HepG2 (cell line): ENCODE measurements around the gene INTS14. TPM values are rescaled to one million over a fixed set of nuclear protein-coding genes. Genes with fewer than 3 reads are reported as not detected.

Experiments
- AHR ChIP-seq: IDR thresholded peaks from 2 replicates; pipeline ENCODE4 v1.6.1; 2018; ENCODE audit warnings: missing genetic modification reagents, missing compliant biosample characterization
- ETV5 ChIP-seq: IDR thresholded peaks from 2 replicates; pipeline ENCODE4 v1.6.1; 2018; ENCODE audit warnings: missing biosample characterization, missing genetic modification reagents, inconsistent platforms, borderline replicate concordance
- GATAD2A ChIP-seq: IDR thresholded peaks from 2 replicates; pipeline ENCODE4 v1.6.1; 2016
- HNRNPUL1 ChIP-seq: fragments of 200-400 bp; formaldehyde crosslinking; IDR thresholded peaks from 2 replicates; pipeline ENCODE4 v1.6.1; 2017; ENCODE audit warnings: low read depth, mild to moderate bottlenecking, low read length, moderate library complexity
- LCORL ChIP-seq, 2 experiments: fragments of 450-650 bp in 1 of 2; sonication (generic) in 1 of 2; formaldehyde crosslinking in 1 of 2; IDR thresholded peaks; 2 replicates each; pipeline versions ENCODE4 v1.5.0 to v1.6.1; 2017 to 2020; ENCODE audit warnings: antibody characterized with exemption in 1 of 2, missing genetic modification reagents in 1 of 2
- NR2F2 ChIP-seq: IDR thresholded peaks from 2 replicates; pipeline ENCODE4 v1.6.1; 2012; ENCODE audit warnings: low read depth, inconsistent platforms, borderline replicate concordance
- NR2F6 ChIP-seq, 2 experiments: IDR thresholded peaks; 2 replicates each; pipeline ENCODE4 v1.6.1; 2016; ENCODE audit warnings: antibody characterized with exemption in 1 of 2, mild to moderate bottlenecking in 1 of 2
- PAF1 ChIP-seq: IDR thresholded peaks from 2 replicates; pipeline ENCODE4 v1.6.1; 2016; ENCODE audit warnings: missing genetic modification reagents, missing compliant biosample characterization
- POLR2AphosphoS5 ChIP-seq: IDR thresholded peaks from 2 replicates; pipeline ENCODE4 v1.6.1; 2012; ENCODE audit warnings: low read depth, low read length
- RAD21 ChIP-seq: fragments of 450-650 bp; formaldehyde crosslinking; IDR thresholded peaks from 2 replicates; pipeline ENCODE4 v1.5.0; 2020; ENCODE audit warnings: mild to moderate bottlenecking
- RNF2 ChIP-seq: fragments of 450-650 bp; conservative IDR thresholded peaks from 2 replicates; pipeline ENCODE4 v1.6.1; 2016; ENCODE audit warnings: low read depth
- SMARCE1 ChIP-seq: fragments of 450-650 bp; IDR thresholded peaks from 2 replicates; pipeline ENCODE4 v1.6.1; 2017; ENCODE audit warnings: borderline replicate concordance
- SMC3 ChIP-seq: IDR thresholded peaks from 2 replicates; pipeline ENCODE4 v1.6.1; 2011; ENCODE audit warnings: low read length, improper control_type of control experiment
- SOX13 ChIP-seq, 3 experiments: fragments of 450-650 bp in 1 of 3; sonication (generic) in 1 of 3; formaldehyde crosslinking in 1 of 3; IDR thresholded peaks in 2 of 3; conservative IDR thresholded peaks in 1 of 3; 2 replicates each; pipeline versions ENCODE4 v1.5.0 to v1.6.1; 2016 to 2020; ENCODE audit warnings: antibody characterized with exemption in 1 of 3, mild to moderate bottlenecking in 1 of 3, missing compliant biosample characterization in 1 of 3, missing genetic modification reagents in 1 of 3, moderate library complexity in 1 of 3
- STAG1 ChIP-seq: sonication (generic); formaldehyde crosslinking; IDR thresholded peaks from 2 replicates; pipeline ENCODE4 v1.4.0; 2020; ENCODE audit warnings: missing genetic modification reagents
- U2AF2 ChIP-seq: fragments of 200-400 bp; formaldehyde crosslinking; IDR thresholded peaks from 2 replicates; pipeline ENCODE4 v1.6.1; 2017; ENCODE audit warnings: low read depth, mild to moderate bottlenecking, low read length
- XBP1 ChIP-seq: sonication (generic); formaldehyde crosslinking; IDR thresholded peaks from 2 replicates; pipeline ENCODE4 v1.5.0; 2020; ENCODE audit warnings: missing genetic modification reagents
- ZBTB38 ChIP-seq: sonication (generic); formaldehyde crosslinking; IDR thresholded peaks from 2 replicates; pipeline ENCODE4 v1.5.1; 2020; ENCODE audit warnings: mild to moderate bottlenecking, missing genetic modification reagents
- ZBTB42 ChIP-seq: sonication (generic); formaldehyde crosslinking; IDR thresholded peaks from 2 replicates; pipeline ENCODE4 v1.5.0; 2020; ENCODE audit warnings: mild to moderate bottlenecking, missing genetic modification reagents
- ZNF280B ChIP-seq: sonication (generic); formaldehyde crosslinking; IDR thresholded peaks from 2 replicates; pipeline ENCODE4 v1.5.0; 2020; ENCODE audit warnings: missing genetic modification reagents, mild to moderate bottlenecking, borderline replicate concordance
- ZNF34 ChIP-seq: sonication (generic); formaldehyde crosslinking; IDR thresholded peaks from 2 replicates; pipeline ENCODE4 v1.4.0; 2020; ENCODE audit warnings: mild to moderate bottlenecking, missing genetic modification reagents, borderline replicate concordance
- ZNF343 ChIP-seq: sonication (generic); formaldehyde crosslinking; IDR thresholded peaks from 2 replicates; pipeline ENCODE4 v1.4.0; 2020; ENCODE audit warnings: mild to moderate bottlenecking, missing genetic modification reagents
- ZNF441 ChIP-seq: sonication (generic); formaldehyde crosslinking; IDR thresholded peaks from 2 replicates; pipeline ENCODE4 v1.7.0; 2021; ENCODE audit warnings: missing genetic modification reagents, borderline replicate concordance
- ZNF468 ChIP-seq: sonication (generic); formaldehyde crosslinking; IDR thresholded peaks from 2 replicates; pipeline ENCODE4 v1.8.0; 2022; ENCODE audit warnings: mild to moderate bottlenecking, moderate library complexity, missing genetic modification reagents
- ZNF530 ChIP-seq: sonication (generic); formaldehyde crosslinking; IDR thresholded peaks from 2 replicates; pipeline ENCODE4 v1.5.0; 2020; ENCODE audit warnings: low read depth, mild to moderate bottlenecking, missing genetic modification reagents
- ZNF713 ChIP-seq: sonication (generic); formaldehyde crosslinking; IDR thresholded peaks from 2 replicates; pipeline ENCODE4 v1.4.0; 2020; ENCODE audit warnings: mild to moderate bottlenecking, missing genetic modification reagents
- ZSCAN31 ChIP-seq: sonication (generic); formaldehyde crosslinking; IDR thresholded peaks from 2 replicates; pipeline ENCODE4 v1.5.0; 2020; ENCODE audit warnings: low read depth, mild to moderate bottlenecking, missing genetic modification reagents
- ZSCAN5A ChIP-seq: sonication (generic); formaldehyde crosslinking; IDR thresholded peaks from 2 replicates; pipeline ENCODE4 v1.8.0; 2022; ENCODE audit warnings: mild to moderate bottlenecking, missing genetic modification reagents, borderline replicate concordance
- polyA plus RNA-seq, 8 experiments: library from polyadenylated mRNA; depleted of rRNA in 3 of 8; stranded (reverse) in 7 of 8; unstranded in 1 of 8; fragments of >200 nt; fragmentation: Illumina TruSeq in 4 of 8; extraction: Trizol in 4 of 8; gene quantifications; 2 replicates each; pipeline versions ENCODE4 v1.2.1 to v1.2.3, GENCODE V29; 2011 to 2016; ENCODE audit warnings: low read depth in 4 of 8, missing spikeins in 1 of 8, mixed read lengths in 1 of 8; ENCODE audit not compliant: insufficient read depth in 1 of 8
- total RNA-seq, 5 experiments: library from RNA; depleted of rRNA; stranded (reverse); fragments of >200 nt; fragmentation: Illumina TruSeq; extraction: Trizol; gene quantifications; 2 replicates each; pipeline ENCODE4 v1.2.3, GENCODE V29; 2016; ENCODE audit warnings: low read depth in 1 of 5
- TF ChIP-seq, protein P1 (sequence below): sonication (generic); formaldehyde crosslinking; IDR thresholded peaks from 2 replicates; pipeline ENCODE4 v1.4.0; 2020; ENCODE audit warnings: low read depth, mild to moderate bottlenecking, missing genetic modification reagents
- TF ChIP-seq, protein P2 (sequence below): sonication (generic); formaldehyde crosslinking; IDR thresholded peaks from 2 replicates; pipeline ENCODE4 v1.4.0; 2020; ENCODE audit warnings: missing genetic modification reagents

INTS14 gene
- total and polyA plus RNA-seq, 2 of the 13 experiments (the other 11 are each of a cell fraction or from before 2014, with no cell fraction given), result 41.4 to 52.0 TPM

DNA sequence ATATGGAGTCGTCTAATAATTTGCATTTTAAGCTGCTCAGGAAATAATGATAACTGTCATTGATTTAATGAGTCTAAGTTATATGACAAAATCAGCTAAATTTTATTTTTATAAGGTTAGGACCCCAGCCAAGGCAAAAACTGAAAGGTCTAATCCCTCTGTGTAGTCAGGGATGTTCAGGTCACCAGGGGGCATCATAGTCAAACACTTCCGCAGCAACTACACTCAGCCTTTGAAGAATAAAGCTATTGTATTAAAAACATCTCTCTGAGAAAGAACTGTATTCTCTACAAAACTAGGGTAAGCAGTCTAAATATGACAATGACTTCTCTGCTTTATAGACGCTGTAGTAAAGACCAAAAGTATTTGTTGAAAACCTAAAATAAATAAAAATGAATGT is 15.0 kb downstream of the INTS14 start (continued):
- peak; percentile 27; the same call in 1 of the 2 replicates for TF ChIP-seq ETV5 (CRISPR knock-in tag)
- TF ChIP-seq ZNF34 (CRISPR knock-in tag), result no peak
- TF ChIP-seq, protein P1, sequence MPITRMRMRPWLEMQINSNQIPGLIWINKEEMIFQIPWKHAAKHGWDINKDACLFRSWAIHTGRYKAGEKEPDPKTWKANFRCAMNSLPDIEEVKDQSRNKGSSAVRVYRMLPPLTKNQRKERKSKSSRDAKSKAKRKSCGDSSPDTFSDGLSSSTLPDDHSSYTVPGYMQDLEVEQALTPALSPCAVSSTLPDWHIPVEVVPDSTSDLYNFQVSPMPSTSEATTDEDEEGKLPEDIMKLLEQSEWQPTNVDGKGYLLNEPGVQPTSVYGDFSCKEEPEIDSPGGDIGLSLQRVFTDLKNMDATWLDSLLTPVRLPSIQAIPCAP (CRISPR knock-in tag), result no peak
- TF ChIP-seq XBP1 (CRISPR knock-in tag), result no peak
- TF ChIP-seq RNF2, result no peak
- TF ChIP-seq AHR (CRISPR knock-in tag), result no peak
- no peak for TF ChIP-seq ZBTB42 (CRISPR knock-in tag)
- no peak for TF ChIP-seq ZNF713
- TF ChIP-seq ZSCAN31 (CRISPR knock-in tag), result no peak
- peak; percentile 12; the same call in 1 of the 2 replicates for TF ChIP-seq RAD21 (CRISPR knock-in tag)
- TF ChIP-seq GATAD2A (CRISPR knock-in tag), result 0 out of 2 replicates have a peak, but pooled peaks have one; percentile 40
- TF ChIP-seq ZBTB38, result no peak
- peak; percentile 81 for TF ChIP-seq STAG1 (CRISPR knock-in tag)
- no peak for TF ChIP-seq ZNF280B (CRISPR knock-in tag)
- TF ChIP-seq U2AF2, result no peak
- TF ChIP-seq LCORL (IDR thresholded peaks at IDR 0.05), result no peak
- TF ChIP-seq LCORL (CRISPR knock-in tag; IDR thresholded peaks at IDR 0.05), result no peak
- no peak for TF ChIP-seq ZSCAN5A (CRISPR knock-in tag)
- TF ChIP-seq, protein P2, sequence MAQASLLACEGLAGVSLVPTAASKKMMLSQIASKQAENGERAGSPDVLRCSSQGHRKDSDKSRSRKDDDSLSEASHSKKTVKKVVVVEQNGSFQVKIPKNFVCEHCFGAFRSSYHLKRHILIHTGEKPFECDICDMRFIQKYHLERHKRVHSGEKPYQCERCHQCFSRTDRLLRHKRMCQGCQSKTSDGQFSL (CRISPR knock-in tag), result no peak
- TF ChIP-seq SMC3, result peak; percentile 59
- TF ChIP-seq POLR2AphosphoS5, result no peak
- no peak for TF ChIP-seq ZNF530 (CRISPR knock-in tag)
- TF ChIP-seq ZNF468 (CRISPR knock-in tag), result no peak
- no peak for TF ChIP-seq ZNF441
- TF ChIP-seq NR2F6 (IDR thresholded peaks at IDR 0.05), result peak; percentile 35
- 0 out of 2 replicates have a peak, but pooled peaks have one; percentile 35 for TF ChIP-seq NR2F6 (CRISPR knock-in tag; IDR thresholded peaks at IDR 0.05)
- no peak for TF ChIP-seq PAF1
- TF ChIP-seq SMARCE1, result no peak
- TF ChIP-seq HNRNPUL1, result no peak
- TF ChIP-seq SOX13 (IDR thresholded peaks at IDR 0.05), result no peak
- peak in 1 of 2 experiments; percentile 79; a peak in 2 of 4 replicates for TF ChIP-seq SOX13 (CRISPR knock-in tag; conservative IDR thresholded peaks at IDR 0.05 in 1 of 2, IDR thresholded peaks at IDR 0.05 in 1 of 2)
- TF ChIP-seq ZNF343, result no peak
- no peak for TF ChIP-seq NR2F2
